NCI-H510A (cell line): ENCODE data around the gene FZR1.
"Not testable (repeated sequence)": the region's sequence is repeated elsewhere in the genome, so short reads cannot be mapped to it uniquely, and the experiment has no call there.

Experiments
- DNase-seq: peaks from one replicate; lab custom pipeline; 2025; lab: John Stamatoyannopoulos, UW

The FZR1 gene

DNA sequence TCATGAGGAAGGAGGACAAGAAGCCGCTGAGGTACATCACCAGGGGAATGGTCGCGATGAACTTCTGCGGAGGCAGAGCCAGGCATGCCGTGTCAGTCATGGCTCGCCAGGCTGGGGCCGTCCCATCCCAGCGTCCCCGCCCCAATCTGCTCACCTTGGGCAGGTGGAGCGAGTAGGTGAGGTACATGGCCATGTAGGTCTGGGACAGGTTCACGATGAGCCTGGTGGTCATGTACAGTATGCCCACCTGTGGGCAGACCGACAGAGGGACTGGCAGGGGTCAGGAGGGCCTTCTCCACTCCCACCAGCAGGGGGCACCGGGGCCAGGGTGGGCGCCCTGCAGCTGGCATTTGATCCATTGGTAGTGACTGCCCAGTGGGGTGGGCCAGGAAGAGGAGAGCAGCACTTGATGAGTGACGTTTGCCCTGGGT lies 41.2 kb downstream of the FZR1 start:
- no peak for DNase-seq

- DNase-seq: no peak
These were observed 41.7 kb downstream of the FZR1 start for GRCh38 chr19:3547767-3548282.

- DNase-seq: no peak
These were observed 42.5 kb downstream of the FZR1 start for GRCh38 chr19:3548606-3549005.

DNA sequence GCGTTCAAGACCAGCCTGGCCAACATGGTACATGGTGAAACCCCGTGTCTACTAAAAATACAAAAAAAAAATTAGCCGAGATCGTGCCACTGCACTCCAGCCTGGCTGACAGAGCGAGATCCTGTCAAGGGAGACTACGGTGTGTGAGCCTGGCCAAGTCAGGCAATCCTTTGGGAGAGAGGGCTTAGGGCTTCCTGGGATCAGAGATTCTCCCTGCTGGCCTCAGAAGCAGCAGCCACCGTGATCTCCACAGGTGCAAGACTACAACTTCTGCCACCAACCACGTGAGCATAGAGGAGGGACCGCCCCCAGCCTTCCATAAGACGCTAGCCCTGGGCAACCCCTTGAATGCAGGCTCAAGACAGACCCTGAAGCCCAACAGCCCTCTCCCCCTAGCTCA lies 43.7 kb downstream of the FZR1 start:
- DNase-seq: no peak

GRCh38 chr19:3550947-3551791 lies 45.1 kb downstream of the FZR1 start:
- no peak for DNase-seq

DNA sequence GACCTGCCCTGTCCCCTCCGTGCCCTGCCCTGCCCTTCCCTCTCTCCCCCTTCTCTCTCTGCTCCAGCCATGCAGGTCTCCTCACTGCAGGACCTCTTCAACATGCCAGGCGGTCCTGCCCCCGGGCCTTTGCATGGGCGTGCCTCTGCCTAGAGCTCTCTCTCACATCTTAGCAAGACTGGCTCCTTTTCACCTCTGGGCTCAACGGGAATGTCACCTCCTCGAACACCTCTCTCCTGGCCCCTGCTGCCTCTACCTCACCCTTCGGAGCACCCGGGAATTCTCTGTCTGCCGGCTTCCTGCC lies 45.6 kb downstream of the FZR1 start:
- DNase-seq: no peak

- no peak for DNase-seq
These were observed 48.4 kb downstream of the FZR1 start for GRCh38 chr19:3554254-3555083.

DNA sequence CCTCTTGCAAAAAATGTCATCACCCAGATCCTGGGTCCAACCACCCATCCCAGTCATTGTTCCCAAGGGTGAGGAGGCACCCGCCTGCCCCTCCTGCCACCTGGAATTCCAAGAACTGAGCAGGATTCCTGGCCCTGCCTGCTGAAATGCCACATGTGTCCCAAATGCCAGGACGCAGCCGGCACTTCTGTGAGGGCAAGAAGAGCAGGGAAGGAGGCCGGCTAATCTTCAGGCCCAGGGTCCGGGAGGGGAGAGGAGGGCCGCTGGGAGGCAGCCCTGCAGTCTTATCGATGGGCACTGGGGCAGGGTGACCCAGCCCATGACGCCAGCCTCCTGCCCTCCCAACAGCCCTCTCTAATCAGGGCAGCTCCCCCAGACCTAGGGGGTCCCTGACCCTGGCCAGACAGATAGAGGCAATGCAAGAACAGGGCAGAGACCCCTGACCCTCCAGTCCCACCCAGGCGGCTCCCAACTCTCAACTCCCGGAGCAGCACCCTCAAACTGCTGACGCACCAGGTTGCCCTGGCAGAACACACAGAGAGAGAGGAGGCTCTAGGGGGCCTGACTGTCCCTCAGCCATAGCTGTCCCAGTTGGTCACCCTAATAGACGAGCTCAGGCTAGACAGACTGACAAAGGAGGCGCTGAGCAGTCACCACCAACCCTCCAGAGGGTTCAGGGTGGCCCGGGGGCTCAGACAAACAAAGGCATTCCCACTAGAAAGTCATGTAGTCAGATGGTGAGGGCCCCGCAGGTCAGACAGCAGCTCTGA lies 49.7 kb downstream of the FZR1 start:
- no peak for DNase-seq

GRCh38 chr19:3556423-3556977 lies 50.4 kb downstream of the FZR1 start:
- DNase-seq: no peak

- peak; percentile 23 for DNase-seq
These were observed 50.9 kb downstream of the FZR1 start for GRCh38 chr19:3556978-3557460.

DNA sequence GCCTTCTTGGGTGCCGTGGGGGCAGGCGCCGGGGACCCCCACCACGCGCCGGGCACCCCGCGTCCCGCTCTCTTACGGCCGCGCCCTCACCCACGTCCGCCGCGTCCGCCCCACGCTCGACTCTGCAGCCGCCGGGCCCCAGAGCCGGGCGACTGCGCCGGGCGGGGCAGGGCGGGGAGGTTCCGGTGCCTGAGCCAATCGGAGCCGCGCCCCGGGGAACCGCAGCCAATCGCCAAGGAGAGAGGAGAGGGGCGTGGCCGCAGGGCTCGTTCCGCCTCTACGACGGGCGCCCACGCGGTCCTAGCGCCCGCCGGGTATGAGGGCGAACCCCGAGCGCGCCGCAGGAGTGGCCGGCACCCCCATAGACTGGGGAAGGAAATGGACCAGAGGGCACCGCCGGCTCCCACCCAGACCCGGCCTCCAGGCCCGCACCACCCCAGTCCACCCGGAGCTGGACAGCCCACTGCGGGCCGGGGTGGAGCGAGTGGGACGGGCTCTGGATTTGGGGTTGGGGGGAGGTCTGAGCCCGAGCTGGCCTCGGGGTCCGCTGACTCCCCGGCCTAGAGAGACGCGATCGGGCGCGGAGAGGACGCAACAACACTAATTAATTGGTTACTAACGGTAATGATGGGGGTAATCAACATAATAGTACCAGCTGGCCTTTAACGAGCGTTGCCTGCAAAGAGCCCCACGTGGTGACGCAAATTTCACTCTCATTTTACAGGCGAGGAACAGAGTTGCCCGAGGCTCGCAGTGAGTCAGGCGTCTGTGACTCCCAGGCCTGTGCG lies 51.5 kb downstream of the FZR1 start, which contains the start of gene MFSD12:
TSS of gene MFSD12 (minus strand) at position 126 of the 788 bp plus-strand sequence. CDS start 183 bp downstream, outside the sequence.
- peak; percentile 66 for DNase-seq

- no peak for DNase-seq
These were observed 57.8 kb downstream of the FZR1 start for GRCh38 chr19:3563709-3564524.

GRCh38 chr19:3565139-3565538 lies 59.0 kb downstream of the FZR1 start:
- no peak for DNase-seq

DNA sequence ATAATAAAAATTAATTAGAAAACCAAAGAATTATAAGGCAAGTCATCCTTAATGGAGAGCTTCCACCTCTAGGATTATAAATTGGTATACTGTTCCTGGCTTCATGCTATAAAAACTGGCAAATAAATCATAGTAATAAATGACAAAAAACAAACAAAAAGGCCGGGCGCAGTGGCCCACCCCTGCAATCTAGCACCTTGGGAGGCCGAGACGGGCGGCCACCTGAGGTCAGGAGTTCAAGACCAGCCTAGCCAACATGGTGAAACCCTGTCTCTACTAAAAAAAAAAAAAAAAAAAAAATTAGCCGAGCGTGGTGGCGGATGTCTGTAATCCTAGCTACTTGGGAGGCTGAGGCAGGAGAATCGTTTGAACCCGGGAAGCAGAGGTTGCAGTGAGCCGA lies 63.9 kb downstream of the FZR1 start:
- DNase-seq: not testable (repeated sequence)

- no peak for DNase-seq
These were observed 64.5 kb downstream of the FZR1 start for GRCh38 chr19:3570606-3571011.

DNA sequence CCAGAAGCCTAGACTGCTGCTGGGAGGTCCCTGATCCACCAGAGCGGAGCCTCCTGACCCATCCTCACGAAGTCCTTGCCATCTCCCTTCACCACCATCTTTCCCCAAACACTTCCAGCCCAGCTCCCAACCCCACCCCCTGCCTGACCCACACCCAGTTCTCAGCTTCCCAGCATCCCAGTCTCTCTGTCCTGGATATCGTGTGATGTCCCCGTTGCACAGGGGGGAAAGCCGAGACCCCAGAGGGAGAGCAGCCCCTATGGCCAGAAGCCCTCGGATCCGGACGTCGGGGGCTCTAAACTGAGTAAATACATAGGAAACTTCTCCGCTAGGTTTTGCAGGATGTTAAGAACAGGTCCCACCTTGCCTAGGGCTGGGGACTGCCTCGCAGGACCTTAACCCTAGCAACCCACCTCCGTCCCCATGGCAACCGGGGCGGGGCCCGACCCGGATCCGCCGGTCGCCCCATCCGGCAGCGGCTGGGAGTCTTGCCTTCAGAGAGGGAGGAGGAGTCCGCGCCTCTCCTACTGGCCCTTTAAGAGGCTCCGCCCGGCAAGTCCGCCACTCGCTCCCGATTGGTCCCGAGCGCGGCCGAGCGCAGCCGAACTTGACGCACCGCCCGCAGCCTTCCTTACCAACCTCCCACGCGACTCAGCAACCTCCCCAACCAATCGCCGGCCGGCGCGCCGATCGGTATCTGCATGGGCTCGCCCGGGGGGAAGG lies 66.2 kb downstream of the FZR1 start:
- peak; percentile 97 for DNase-seq

DNA sequence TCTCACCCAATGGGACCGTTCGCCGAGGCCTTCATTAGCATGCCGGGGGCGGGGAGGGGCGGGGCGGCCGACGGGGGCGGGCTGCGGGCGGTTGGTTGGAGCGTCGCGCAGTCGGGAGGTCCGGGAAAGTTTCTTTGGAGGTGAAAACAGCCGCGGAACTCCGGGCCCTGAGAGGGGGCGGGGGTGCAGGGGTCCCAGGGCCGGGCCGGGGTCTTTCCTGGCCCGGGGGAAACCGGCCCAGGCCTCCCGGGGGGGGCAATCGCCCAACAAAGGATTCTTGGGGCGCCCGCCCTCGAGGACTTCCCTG lies 66.7 kb downstream of the FZR1 start, which contains the start of gene HMG20B:
TSS of gene HMG20B (plus strand) at position 90 of the 307 bp plus-strand sequence. CDS start 366 bp downstream, outside the sequence.
- DNase-seq: no peak

GRCh38 chr19:3573162-3573857 lies 67.2 kb downstream of the FZR1 start:
- no peak for DNase-seq
